Stimulated activated CD8-positive, alpha-beta memory T cell treated with anti-CD3 and anti-CD28 coated beads, Interleukin-15, amount 100 ng/mL, for 48 hours (primary cell): ENCODE data around the gene PBX1.
"Not testable (repeated sequence)": the region's sequence is repeated elsewhere in the genome, so short reads cannot be mapped to it uniquely, and the experiment has no call there.

Source experiments
- DNase-seq, 2 donors: peaks; one replicate each; pipeline ENCODE4 v3.0.0-alpha.2; 2020; ENCODE audit warnings: low read depth in 2 of 2

Gene PBX1

DNA sequence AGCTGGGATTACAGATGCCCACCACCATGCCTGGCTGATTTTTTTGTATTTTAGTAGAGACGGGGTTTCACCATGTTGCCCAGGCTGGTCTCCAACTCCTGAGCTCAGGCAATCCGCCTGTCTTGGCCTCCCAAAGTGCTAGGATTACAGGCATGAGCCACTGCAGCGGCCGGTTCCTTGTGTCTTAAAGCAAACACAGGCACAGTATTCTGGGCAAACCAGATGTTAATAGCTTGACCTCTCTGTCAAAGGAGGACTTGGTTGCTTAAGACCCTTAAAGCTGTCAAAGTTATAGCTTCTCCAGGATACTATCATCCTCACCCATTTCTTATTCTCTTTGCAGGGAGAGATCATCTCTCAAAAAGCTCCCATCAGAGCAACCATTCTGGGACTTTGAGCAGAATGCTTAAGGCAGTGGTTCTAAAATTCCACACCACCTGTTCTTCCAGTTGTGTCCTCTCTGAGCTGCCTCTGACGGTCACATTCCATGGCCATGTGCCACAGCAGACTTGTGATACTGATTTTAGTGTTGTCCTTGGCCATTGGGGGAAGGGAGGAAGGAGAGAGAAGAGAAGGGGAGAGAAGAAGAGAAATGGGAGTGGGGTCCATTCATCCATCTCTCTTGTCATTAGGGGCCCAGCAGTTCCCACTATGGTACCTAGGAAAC lies 81.8 kb downstream of the PBX1 start:
- DNase-seq: no peak

DNA sequence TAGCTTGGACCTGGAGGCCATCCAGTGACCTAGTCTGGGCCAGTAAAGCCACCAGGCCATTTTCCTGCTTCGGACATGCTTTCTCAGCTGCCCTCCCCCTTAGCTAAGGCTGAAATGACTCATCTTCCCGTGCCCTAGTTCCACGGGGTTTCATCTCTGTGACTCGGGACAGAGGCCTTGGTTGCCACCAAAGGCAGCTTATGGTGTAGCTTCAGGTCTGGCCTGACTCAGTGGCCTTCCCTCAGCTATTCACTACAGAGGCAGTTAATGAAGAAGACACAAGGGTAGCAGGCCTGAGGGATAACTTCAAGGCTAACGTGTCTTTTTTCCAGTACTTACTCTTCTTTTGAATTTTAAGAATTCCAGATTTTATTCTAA lies 82.4 kb downstream of the PBX1 start:
- no peak for DNase-seq

DNA sequence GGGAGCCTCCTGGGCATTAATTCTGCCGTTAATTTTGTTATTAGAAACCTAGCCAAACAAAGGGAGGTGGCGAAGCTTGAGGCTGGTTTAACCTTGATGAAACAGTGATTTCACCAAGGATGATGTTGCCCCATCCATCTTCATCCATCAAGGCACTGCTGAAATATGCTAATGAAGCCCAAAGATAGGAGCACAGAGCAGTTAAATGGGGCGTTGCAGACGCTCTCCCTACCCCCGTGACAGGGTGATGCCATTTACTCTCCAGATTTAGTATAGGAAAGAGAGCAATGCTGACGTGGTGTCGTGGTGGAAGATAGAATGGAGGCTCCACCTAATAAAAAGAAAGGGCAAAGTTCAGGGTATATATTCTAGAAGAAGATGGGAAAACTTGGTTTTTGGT lies 84.0 kb downstream of the PBX1 start:
- DNase-seq: no peak

DNA sequence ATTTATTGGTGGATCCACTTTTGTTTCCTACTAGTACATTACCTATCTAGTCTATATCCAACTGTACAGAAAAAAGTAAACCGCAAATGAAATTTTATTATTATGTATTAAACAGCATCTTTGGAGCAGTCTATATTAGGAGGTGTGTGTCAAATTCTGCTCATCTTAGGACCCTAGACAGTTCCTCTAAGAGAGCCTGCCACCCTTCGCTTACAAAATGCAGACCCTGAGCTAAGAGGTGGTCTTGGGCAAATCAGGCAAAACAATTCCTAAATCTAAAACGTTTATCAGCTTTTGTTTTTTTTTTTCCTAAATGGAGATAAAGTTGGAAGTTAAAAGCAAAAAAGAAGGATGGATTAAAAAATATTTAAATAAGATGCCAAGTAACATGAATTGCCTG lies 85.3 kb downstream of the PBX1 start:
- no peak for DNase-seq

DNA sequence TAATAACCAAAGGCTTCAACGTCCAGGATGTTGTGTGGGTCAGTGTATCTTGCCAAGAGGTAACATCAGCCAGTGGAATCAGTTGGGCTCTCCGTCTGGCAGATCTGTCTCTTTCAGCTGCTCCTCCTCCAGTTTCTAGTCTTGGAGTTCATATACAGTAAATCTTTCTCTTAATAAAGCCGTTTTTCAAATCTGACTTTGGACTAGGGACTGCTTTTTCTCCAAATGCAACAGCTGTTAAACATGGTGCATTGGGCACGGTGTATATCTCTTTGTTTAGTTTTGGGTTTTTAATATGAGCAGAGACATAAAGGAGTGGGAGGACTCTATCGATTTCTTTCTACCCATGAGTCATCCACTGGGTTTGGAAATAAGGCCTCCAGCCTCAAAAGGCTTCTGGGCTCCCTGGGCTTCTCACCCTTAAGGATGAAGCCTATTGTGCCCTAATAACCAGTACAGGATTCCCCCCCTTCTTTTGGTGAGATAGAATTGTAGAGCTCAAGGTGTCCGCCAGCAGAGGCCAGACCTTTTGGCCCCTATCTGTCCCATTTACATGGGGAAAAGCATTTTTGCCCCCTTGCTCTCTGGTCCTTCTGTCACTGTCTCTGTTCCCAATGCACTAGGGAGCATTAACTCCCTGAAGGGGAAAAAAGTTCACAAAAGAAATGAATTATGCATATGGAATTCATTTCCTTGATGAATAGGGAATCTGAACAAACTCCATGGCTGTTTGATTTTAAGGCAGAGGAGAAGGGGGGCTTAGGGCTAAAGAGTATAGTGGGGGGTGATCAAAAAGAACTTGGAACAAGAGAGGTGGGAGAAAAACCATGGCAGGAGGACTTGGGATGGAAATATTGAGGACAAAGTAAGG lies 86.0 kb downstream of the PBX1 start:
- DNase-seq: no peak

DNA sequence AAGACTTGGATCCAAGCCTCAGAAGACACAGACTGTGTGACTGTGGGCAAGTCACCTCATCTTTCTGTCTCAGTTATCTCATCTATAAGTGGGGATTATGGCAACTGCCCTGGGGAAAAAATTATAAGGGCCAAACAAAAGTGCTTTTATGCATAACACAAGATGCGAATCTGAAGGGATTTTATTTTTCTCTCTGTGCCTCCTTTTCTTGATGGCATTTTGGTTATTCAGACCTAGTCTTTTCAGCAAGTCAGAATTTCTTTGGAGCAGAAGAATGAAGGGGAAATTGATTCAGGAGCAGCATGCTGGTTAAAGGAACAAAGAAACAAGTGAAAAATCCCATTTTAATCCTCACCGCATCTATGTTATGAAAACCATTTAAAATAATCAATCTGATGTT lies 86.9 kb downstream of the PBX1 start:
- no peak for DNase-seq

DNA sequence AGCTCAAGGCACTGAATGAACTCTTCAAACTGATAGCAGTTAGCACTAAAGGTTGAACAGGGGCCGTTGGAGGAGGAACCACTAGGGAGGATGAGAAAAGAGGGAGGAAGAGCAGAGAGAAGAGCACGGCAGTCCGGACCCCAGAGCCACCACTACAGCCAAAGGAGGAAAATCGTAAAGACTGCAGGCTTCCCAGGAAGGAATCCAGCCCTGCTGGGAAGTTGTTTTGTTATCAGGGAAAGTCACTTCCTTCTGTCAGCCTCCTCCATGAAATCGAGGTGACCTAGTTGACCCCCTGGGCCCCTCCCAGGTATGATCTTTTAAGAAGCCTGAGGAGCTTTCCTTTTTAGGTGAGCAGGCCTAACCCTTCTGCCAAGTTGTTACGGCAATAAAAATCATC lies 88.2 kb downstream of the PBX1 start:
- no peak for DNase-seq

DNA sequence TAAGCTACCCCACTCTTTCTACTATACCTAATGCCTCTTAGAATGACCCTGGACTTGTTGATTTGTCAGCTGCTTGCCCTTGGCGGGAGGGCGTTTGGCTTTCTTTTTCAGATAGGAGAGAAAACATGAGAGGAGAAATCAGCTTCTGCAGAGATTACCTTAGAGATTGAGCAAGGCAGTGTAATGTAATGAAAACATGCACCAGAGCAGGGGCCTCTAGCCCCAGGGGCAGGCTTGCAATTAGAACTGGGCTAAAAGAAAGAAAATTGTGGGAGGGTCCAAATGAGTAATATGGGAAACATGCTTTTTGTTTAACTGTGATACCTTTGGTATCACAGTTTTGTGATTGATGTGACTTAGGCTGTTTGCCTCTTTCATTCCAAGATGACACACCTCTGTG lies 89.7 kb downstream of the PBX1 start:
- DNase-seq: no peak

DNA sequence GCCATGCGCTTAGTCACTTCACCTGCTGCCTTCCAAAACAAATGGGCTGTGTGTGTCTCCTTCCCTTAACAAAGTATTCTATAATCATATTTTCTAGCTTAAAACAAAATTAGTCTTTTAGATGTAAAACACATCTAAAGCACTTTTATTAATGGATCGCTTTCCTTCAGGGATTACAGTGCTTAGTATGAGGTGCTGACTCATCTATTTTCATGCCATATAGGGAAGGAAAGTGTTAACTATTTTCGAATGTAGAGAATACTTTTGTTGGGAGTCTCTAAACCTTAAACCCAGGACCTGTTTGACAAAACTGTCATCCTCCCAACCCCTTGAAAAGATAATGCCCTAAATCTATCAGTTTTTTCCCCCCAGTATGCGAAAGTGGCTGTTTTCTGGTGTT lies 90.2 kb downstream of the PBX1 start:
- no peak for DNase-seq

DNA sequence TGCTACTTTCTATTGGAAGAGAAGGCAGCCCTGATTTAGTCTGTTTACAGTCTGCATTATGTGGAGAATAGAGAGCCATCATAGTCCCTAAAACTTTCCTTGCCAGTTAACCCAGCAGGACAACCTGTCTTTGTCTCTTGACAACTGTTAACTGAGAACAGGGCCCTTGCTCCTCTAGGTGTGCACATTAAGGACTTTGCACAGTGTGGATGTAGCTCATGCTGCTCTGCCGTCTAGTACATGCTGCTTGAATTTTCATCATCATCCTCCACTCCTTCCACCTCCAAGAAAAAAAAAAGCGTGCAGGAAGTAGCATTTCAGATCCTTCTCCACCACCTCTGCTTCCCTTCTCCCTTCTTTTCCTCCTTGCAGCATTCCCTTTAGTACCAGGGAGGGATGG lies 91.5 kb downstream of the PBX1 start:
- DNase-seq: no peak

DNA sequence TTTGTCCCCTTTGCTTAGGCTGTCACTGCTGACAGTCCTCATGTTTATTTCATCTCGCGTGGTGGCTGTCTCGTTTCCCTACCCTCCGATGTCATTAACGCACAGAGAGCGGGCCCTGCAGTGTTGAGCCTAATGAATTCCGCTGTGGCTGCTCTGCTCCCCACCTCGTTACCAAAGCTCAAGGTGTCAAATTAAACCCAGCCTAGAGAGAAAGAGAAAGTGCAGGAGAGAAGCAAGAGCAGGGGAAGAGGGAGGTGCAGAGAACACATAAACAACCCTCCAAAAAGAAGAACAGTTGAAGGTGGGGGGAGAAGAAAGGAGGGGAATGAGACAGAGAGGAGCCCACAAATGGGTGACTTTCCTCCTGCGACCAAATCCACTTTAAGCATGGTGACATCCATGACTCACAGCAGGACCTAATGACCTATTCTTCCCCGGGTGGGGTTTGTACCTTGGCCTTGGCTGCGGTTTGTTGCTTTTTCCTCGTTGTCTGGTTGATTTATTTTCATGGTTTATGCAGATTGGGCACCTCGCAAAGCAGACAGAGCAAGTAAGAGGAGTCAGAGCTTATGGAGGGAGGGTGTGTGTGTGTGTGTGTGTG lies 92.5 kb downstream of the PBX1 start:
- DNase-seq: peak in 1 of 2 donors; percentile 4

DNA sequence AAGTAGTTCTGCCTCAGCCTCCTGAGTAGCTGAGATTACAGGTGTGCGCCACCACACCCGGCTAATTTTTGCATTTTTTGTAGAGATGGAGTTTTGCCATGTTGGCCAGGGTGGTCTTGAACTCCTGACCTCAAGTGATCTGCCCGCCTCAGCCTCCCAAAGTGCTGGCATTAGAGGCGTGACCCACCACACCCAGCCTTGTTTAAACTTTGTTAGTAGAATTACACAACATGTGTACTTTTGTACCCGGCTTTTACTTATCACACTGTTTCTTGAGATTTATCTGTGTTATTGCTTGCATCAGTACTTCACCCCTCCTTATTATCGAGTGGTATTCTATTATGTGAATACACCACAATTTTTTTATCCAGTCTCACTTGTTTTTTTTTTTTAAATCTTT lies 94.0 kb downstream of the PBX1 start:
- not testable (repeated sequence) for DNase-seq

DNA sequence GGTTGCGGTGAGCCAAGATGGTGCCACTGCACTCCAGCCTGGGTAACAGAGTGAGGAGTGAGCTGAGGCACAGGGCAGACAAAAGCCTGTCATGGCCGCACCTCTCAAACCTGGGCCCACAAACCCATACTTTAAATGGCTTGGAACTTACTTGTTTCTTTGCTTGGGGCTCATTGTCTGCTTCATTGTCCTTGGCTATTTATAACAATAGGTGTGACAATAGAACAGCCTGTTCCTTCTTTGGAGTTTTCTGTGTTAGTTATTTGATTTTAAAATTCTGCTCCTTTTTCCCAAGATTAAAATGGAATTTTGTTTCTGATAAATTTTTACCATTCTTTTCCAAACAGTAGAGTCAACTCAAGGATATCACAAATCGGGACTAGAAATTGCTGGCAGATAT lies 94.7 kb downstream of the PBX1 start:
- no peak for DNase-seq

DNA sequence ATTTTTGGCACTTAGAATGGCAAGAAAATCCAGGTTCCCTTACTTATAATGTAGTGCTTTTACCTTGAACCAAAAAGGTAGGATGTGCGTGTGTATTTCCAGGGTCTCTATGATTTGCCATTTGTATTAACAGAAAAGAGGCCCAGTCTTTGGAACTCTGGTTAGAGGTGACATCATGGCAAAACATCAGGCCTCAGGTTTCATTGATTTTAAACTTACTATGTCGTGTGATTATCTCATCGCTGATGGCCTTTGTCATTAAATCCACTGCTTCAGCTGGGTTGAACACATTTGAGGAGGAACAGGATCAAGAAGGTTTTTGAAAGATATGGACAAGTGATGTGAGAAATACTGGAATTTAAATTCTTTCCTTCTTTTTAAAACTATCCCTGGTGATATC lies 95.2 kb downstream of the PBX1 start:
- no peak for DNase-seq

DNA sequence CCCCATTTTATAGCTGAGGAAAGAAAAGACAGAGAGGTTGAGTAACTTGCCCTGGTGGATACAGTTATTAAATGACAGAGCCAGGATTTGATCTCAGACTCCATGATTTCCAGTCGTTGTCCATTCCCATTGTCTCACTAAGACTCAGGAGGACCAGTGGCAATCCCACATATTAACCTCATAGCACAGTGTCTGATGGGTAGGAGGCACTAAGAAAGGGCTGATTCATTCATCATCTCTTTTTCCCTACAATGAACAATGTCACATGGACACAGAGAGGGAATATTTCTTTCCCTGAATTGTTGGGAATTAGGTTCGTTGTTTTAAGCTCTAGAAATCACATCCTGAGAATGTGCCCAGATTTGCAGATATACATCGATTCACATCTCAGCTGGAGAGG lies 99.9 kb downstream of the PBX1 start:
- no peak for DNase-seq

DNA sequence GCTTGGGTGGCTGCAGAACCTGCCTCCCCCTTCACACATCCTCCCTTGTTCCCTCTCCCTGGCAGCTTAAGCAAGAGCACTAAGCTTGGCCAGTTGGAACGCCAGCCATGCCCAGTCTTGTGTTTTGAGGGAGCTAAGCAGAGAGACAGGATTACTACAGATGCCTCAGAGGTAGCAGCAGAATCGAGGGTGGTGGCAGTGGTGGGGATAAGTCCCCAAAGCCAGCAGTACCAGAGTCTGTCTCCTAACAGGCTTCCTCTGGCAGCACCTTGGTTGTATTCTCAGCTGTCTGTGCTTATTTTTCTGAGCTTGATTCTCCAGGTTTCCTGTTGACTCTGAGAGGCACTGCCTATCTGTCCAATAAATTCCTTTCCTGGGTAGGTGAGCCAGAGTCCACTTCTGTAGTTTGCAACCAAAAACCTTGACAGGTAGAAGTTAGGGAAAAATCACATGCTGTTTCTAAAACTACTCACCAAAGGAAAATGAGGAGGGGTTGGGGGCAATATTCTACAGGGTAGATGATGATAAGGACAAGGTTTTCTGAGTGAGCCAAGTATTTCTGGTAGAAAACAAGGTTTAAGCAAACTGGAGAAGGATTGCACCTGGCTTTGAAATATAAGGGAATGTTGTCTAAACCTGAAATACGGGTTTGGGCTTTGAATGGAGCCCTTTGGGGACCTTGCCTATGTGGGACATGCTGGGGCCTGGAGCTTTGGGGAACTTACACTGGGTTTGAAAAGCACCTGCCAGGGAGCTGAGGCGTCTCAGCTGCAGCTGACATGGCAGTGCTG lies 100.8 kb downstream of the PBX1 start:
- DNase-seq: no peak

DNA sequence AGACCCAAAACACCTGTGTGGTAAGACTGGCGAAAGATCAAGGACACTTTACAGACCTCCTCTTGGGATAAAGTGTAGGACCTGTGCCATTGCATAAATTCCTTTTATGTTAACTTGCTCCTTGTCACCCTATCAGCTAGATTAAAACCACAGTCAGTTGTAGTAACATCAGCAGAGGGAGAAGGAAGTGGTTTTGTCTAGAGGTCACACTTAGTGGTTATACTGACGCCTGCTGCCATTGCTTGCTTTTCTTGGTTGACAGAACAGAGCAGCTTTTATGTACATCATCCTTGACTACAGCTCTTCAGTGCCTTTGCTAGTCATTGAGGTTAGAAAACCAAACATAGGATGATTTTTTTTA lies 101.4 kb downstream of the PBX1 start:
- DNase-seq: no peak

DNA sequence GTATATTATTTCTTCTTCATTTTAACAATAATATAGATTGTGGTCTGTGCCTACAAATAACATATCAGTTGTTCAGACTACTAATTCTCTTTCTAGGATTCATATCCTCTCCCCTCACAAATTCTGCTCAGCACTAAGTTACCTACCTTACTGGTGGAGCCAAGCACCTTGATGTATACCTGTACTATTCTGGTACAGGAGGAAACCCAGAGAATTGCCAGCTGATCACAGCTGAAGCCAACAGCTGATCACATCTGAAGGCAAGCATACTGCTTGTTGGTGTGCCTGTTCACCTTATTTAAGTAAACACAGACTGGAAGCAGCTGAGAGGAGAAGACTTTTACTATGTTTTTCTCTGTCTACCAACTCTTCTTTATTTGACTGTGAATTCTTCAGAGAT lies 101.8 kb downstream of the PBX1 start:
- DNase-seq: no peak

DNA sequence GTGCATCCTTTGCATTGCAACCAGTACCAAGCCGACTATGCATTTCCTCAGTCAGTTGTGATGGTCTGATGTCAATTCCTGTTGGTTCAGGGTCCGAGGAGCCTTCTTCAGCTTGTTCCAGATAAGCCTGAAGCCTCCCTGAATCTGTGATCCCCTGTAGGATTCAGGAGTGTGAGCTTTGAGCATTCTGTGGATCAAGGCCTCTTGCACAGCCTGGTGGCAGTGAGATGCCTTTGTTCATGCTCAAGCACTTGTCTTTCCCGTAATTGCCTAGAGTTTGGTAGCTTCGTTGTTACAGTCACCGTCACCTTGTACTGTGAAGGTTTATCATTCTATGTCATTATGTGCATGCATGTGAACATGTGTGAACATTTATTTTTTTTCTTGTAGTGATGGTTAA lies 103.5 kb downstream of the PBX1 start:
- no peak for DNase-seq

DNA sequence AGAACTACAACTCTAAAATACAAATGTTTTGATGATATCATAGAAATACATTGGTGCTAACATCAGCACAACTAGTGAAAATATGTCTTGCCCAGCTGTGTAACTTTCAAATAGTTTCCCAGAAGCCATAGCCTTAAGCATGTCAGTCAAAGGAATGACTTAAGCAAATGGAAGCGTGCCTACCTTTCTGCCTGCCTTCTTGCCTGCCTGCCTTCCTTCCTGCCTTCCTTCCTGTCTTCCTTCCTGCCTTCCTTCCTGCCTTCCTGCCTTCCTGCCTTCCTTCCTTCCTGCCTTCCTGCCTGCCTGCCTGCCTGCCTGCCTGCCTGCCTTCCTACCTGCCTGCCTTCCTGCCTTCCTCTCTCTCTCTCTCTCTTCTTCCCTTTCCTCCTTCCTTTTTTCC lies 104.0 kb downstream of the PBX1 start:
- no peak for DNase-seq

DNA sequence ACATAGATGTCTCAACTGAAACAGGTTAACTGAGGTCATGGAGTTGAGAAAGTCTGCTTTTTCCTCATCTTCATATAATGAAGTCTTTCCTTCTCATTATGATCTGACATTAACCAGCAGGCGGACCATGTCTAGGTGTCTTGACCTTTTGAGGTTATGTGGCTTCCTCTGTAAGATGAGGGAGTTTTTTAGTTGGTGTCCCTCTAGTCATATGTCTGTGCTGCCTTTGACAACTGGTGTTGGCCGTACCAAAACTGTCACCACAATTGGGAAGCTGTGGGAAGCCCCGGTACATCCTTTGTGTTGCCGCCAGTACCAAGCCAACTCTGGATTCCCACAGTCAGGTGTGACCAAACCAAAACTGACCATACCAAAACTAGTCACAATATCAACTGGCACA lies 105.1 kb downstream of the PBX1 start:
- DNase-seq: no peak

DNA sequence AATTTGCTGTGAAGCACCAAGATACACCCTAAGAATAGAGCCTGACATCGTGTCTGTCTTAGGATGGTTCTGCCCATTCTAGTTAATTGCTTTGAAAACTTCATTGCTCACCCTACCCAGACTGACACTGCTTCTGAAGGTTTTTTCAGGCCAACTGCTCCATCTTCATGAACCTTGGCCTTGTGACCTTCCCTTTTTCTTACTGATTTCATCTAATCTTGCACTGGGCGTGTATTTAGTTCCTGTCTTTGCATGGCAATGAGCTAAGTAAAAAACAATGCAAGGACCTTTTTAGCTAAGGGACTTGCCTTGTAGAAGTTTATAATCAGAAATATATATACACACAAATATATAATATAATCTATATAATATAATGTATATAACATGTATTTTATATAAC lies 108.0 kb downstream of the PBX1 start:
- no peak for DNase-seq
